HepG2 (cell line): Measurements from ENCODE around the gene RPS6KB1. TPM values are rescaled to one million over a fixed set of nuclear protein-coding genes. Genes with fewer than 3 reads are reported as not detected.

Source experiments
- CREBL2 ChIP-seq: sonication (generic); formaldehyde crosslinking; IDR thresholded peaks from 2 replicates; pipeline ENCODE4 v1.8.1; 2023; ENCODE audit warnings: missing genetic modification reagents, mild to moderate bottlenecking, borderline replicate concordance
- ELF3 ChIP-seq: IDR thresholded peaks from 2 replicates; pipeline ENCODE4 v1.6.1; 2016; ENCODE audit warnings: missing genetic modification reagents, missing compliant biosample characterization
- GMEB1 ChIP-seq: sonication (generic); formaldehyde crosslinking; IDR thresholded peaks from 2 replicates; pipeline ENCODE4 v1.5.1; 2020; ENCODE audit warnings: missing genetic modification reagents, mild to moderate bottlenecking, borderline replicate concordance
- KDM6A ChIP-seq: IDR thresholded peaks from 2 replicates; pipeline ENCODE4 v1.6.1; 2016; ENCODE audit warnings: low read depth
- MAZ ChIP-seq, 2 experiments: sonication (generic) in 1 of 2; formaldehyde crosslinking in 1 of 2; IDR thresholded peaks; 2 replicates each; pipeline versions ENCODE4 v1.5.0 to v1.6.1; 2012 to 2020; ENCODE audit warnings: low read depth in 2 of 2, mild to moderate bottlenecking in 2 of 2, borderline replicate concordance in 1 of 2, improper control_type of control experiment in 1 of 2, low read length in 1 of 2, missing genetic modification reagents in 1 of 2, moderate library complexity in 1 of 2
- MLLT10 ChIP-seq: sonication (generic); formaldehyde crosslinking; IDR thresholded peaks from 2 replicates; pipeline ENCODE4 v1.4.0; 2020; ENCODE audit warnings: missing genetic modification reagents
- NCOA1 ChIP-seq: sonication (generic); formaldehyde crosslinking; IDR thresholded peaks from 2 replicates; pipeline ENCODE4 v1.9.0; 2021; ENCODE audit warnings: missing genetic modification reagents
- NFE2 ChIP-seq: sonication (generic); formaldehyde crosslinking; IDR thresholded peaks from 2 replicates; pipeline ENCODE4 v1.4.0; 2020; ENCODE audit warnings: missing genetic modification reagents
- NFYB ChIP-seq: sonication (generic); formaldehyde crosslinking; IDR thresholded peaks from 2 replicates; pipeline ENCODE4 v1.4.0; 2020; ENCODE audit warnings: missing genetic modification reagents
- NR2F1 ChIP-seq, 2 experiments: fragments of 450-650 bp in 1 of 2; formaldehyde crosslinking in 1 of 2; IDR thresholded peaks; 2 replicates each; pipeline versions ENCODE4 v1.5.0 to v1.6.1; 2016 to 2020; ENCODE audit warnings: mild to moderate bottlenecking in 1 of 2, missing compliant biosample characterization in 1 of 2, missing genetic modification reagents in 1 of 2, moderate library complexity in 1 of 2
- RAD21 ChIP-seq: fragments of 450-650 bp; formaldehyde crosslinking; IDR thresholded peaks from 2 replicates; pipeline ENCODE4 v1.5.0; 2020; ENCODE audit warnings: mild to moderate bottlenecking
- SALL1 ChIP-seq: sonication (generic); formaldehyde crosslinking; IDR thresholded peaks from 2 replicates; pipeline ENCODE4 v1.8.0; 2022; ENCODE audit warnings: mild to moderate bottlenecking, missing genetic modification reagents
- SETDB1 ChIP-seq: sonication (generic); formaldehyde crosslinking; IDR thresholded peaks from 2 replicates; pipeline ENCODE4 v1.5.1; 2020; ENCODE audit warnings: missing genetic modification reagents, mild to moderate bottlenecking, borderline replicate concordance
- SNAI1 ChIP-seq: sonication (generic); formaldehyde crosslinking; IDR thresholded peaks from 2 replicates; pipeline ENCODE4 v1.5.0; 2020; ENCODE audit warnings: mild to moderate bottlenecking, missing genetic modification reagents, borderline replicate concordance
- TMF1 ChIP-seq: sonication (generic); formaldehyde crosslinking; IDR thresholded peaks from 2 replicates; pipeline ENCODE4 v1.8.1; 2022; ENCODE audit warnings: low read depth, missing genetic modification reagents
- ZMYM2 ChIP-seq: sonication (generic); formaldehyde crosslinking; IDR thresholded peaks from 2 replicates; pipeline ENCODE4 v1.8.0; 2022; ENCODE audit warnings: mild to moderate bottlenecking, missing genetic modification reagents
- ZNF253 ChIP-seq: sonication (generic); formaldehyde crosslinking; IDR thresholded peaks from 2 replicates; pipeline ENCODE4 v1.8.0; 2022; ENCODE audit warnings: mild to moderate bottlenecking, missing genetic modification reagents, borderline replicate concordance
- ZNF644 ChIP-seq: IDR thresholded peaks from 2 replicates; pipeline ENCODE4 v1.6.1; 2016; ENCODE audit warnings: low read depth
- polyA plus RNA-seq, 8 experiments: library from polyadenylated mRNA; depleted of rRNA in 3 of 8; stranded (reverse) in 7 of 8; unstranded in 1 of 8; fragments of >200 nt; fragmentation: Illumina TruSeq in 4 of 8; extraction: Trizol in 4 of 8; gene quantifications; 2 replicates each; pipeline versions ENCODE4 v1.2.1 to v1.2.3, GENCODE V29; 2011 to 2016; ENCODE audit warnings: low read depth in 4 of 8, missing spikeins in 1 of 8, mixed read lengths in 1 of 8; ENCODE audit not compliant: insufficient read depth in 1 of 8
- total RNA-seq, 5 experiments: library from RNA; depleted of rRNA; stranded (reverse); fragments of >200 nt; fragmentation: Illumina TruSeq; extraction: Trizol; gene quantifications; 2 replicates each; pipeline ENCODE4 v1.2.3, GENCODE V29; 2016; ENCODE audit warnings: low read depth in 1 of 5
- TF ChIP-seq, protein P1 (sequence below): sonication (generic); formaldehyde crosslinking; IDR thresholded peaks from 2 replicates; pipeline ENCODE4 v1.4.0; 2020; ENCODE audit warnings: missing genetic modification reagents
- TF ChIP-seq, protein P2 (sequence below): sonication (generic); formaldehyde crosslinking; conservative IDR thresholded peaks from 2 replicates; pipeline ENCODE4 v1.5.0; 2020; ENCODE audit warnings: missing genetic modification reagents

The RPS6KB1 gene
- total and polyA plus RNA-seq, 2 of the 13 experiments (the other 11 are each of a cell fraction or from before 2014, with no cell fraction given) = 16.5 to 42.2 TPM

DNA sequence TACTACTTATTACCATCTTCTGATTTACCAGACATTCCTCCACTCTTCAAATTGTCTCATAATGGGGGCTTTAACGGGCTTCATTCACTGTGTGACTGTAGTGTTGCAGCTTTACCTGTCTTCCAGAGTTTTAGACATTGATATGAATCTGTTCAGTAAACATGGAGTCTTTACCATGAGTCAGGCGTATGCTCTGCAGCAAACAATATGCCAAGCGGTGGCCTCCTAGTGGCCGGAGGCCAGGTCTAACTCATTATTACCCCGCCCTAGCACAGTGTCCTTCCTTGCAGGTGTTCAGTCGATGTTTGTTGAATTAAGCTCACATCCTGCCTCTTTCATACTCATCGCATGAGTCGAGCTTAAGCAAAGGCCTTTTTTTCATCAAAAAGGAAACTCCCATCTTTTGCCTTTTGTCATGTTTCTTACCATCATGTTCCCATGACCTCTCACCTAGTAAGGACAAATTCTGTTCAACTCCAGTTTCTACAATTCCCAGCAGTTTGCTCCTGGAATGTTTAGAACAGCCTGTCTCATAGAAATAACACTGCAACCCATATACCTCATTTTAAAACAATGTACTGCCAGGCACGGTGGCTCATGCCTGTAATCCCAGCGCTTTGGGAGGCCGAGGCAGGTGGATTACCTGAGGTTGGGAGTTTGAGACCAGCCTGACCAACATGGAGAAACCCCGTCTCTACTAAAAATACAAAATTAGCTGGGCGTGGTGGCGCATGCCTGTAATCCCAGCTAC is 39.6 kb upstream of the RPS6KB1 start (continued):
- peak; percentile 45; the same call in 1 of the 2 replicates for TF ChIP-seq SNAI1
- TF ChIP-seq, protein P1, sequence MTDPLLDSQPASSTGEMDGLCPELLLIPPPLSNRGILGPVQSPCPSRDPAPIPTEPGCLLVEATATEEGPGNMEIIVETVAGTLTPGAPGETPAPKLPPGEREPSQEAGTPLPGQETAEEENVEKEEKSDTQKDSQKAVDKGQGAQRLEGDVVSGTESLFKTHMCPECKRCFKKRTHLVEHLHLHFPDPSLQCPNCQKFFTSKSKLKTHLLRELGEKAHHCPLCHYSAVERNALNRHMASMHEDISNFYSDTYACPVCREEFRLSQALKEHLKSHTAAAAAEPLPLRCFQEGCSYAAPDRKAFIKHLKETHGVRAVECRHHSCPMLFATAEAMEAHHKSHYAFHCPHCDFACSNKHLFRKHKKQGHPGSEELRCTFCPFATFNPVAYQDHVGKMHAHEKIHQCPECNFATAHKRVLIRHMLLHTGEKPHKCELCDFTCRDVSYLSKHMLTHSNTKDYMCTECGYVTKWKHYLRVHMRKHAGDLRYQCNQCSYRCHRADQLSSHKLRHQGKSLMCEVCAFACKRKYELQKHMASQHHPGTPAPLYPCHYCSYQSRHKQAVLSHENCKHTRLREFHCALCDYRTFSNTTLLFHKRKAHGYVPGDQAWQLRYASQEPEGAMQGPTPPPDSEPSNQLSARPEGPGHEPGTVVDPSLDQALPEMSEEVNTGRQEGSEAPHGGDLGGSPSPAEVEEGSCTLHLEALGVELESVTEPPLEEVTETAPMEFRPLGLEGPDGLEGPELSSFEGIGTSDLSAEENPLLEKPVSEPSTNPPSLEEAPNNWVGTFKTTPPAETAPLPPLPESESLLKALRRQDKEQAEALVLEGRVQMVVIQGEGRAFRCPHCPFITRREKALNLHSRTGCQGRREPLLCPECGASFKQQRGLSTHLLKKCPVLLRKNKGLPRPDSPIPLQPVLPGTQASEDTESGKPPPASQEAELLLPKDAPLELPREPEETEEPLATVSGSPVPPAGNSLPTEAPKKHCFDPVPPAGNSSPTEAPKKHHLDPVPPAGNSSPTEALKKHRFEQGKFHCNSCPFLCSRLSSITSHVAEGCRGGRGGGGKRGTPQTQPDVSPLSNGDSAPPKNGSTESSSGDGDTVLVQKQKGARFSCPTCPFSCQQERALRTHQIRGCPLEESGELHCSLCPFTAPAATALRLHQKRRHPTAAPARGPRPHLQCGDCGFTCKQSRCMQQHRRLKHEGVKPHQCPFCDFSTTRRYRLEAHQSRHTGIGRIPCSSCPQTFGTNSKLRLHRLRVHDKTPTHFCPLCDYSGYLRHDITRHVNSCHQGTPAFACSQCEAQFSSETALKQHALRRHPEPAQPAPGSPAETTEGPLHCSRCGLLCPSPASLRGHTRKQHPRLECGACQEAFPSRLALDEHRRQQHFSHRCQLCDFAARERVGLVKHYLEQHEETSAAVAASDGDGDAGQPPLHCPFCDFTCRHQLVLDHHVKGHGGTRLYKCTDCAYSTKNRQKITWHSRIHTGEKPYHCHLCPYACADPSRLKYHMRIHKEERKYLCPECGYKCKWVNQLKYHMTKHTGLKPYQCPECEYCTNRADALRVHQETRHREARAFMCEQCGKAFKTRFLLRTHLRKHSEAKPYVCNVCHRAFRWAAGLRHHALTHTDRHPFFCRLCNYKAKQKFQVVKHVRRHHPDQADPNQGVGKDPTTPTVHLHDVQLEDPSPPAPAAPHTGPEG (CRISPR knock-in tag) = peak; percentile 42; the same call in 1 of the 2 replicates
- peak; percentile 91 for TF ChIP-seq NCOA1 (CRISPR knock-in tag)
- peak; percentile 76; the same call in 1 of the 2 replicates for TF ChIP-seq ZMYM2 (CRISPR knock-in tag)
- TF ChIP-seq MAZ (IDR thresholded peaks at IDR 0.05; ENCODE audit: borderline replicate concordance, low read depth, low read length) = peak; percentile 62
- TF ChIP-seq MAZ (CRISPR knock-in tag; IDR thresholded peaks at IDR 0.05; ENCODE audit: low read depth) = no peak
- TF ChIP-seq SETDB1 (CRISPR knock-in tag) = no peak
- peak; percentile 16 to 59; a peak in 3 of 4 replicates for TF ChIP-seq NR2F1 (CRISPR knock-in tag; IDR thresholded peaks at IDR 0.05)
- TF ChIP-seq CREBL2 (CRISPR knock-in tag) = no peak
- TF ChIP-seq MLLT10 = no peak
- peak; percentile 96 for TF ChIP-seq ELF3 (CRISPR knock-in tag)
- TF ChIP-seq KDM6A (CRISPR knock-in tag) = peak; percentile 72
- TF ChIP-seq, protein P2, sequence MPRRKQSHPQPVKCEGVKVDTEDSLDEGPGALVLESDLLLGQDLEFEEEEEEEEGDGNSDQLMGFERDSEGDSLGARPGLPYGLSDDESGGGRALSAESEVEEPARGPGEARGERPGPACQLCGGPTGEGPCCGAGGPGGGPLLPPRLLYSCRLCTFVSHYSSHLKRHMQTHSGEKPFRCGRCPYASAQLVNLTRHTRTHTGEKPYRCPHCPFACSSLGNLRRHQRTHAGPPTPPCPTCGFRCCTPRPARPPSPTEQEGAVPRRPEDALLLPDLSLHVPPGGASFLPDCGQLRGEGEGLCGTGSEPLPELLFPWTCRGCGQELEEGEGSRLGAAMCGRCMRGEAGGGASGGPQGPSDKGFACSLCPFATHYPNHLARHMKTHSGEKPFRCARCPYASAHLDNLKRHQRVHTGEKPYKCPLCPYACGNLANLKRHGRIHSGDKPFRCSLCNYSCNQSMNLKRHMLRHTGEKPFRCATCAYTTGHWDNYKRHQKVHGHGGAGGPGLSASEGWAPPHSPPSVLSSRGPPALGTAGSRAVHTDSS = no peak
- peak; percentile 62; the same call in 1 of the 2 replicates for TF ChIP-seq GMEB1 (CRISPR knock-in tag)
- TF ChIP-seq NFYB = no peak
- TF ChIP-seq SALL1 (CRISPR knock-in tag) = peak; percentile 100
- TF ChIP-seq NFE2 (CRISPR knock-in tag) = peak; percentile 74
- peak; percentile 85; the same call in 1 of the 2 replicates for TF ChIP-seq ZNF644
- peak; percentile 87 for TF ChIP-seq RAD21 (CRISPR knock-in tag)
- no peak for TF ChIP-seq TMF1 (CRISPR knock-in tag)
- no peak for TF ChIP-seq ZNF253 (CRISPR knock-in tag)
